NB4 (cell line): ENCODE results near the gene STXBP2.

ENCODE experiments used
- CTCF ChIP-seq: IDR thresholded peaks from one replicate; pipeline ENCODE4 v1.5.1; 2012; ENCODE audit warnings: low read depth, low read length
- MAX ChIP-seq: IDR thresholded peaks from 2 replicates; pipeline ENCODE4 v1.6.1; 2011; ENCODE audit warnings: low read depth, low read length
- MYC ChIP-seq: IDR thresholded peaks from 2 replicates; pipeline ENCODE4 v1.6.1; 2011; ENCODE audit warnings: low read depth, low read length
- POLR2A ChIP-seq: IDR thresholded peaks from 2 replicates; pipeline ENCODE4 v1.6.1; 2011; ENCODE audit warnings: mild to moderate bottlenecking; ENCODE audit not compliant: insufficient read length; ENCODE audit errors: extremely low read depth

GRCh38 chr19:7624810-7625209 is 12.1 kb upstream of the STXBP2 start:
- TF ChIP-seq CTCF (no peak), POLR2A (no peak), MAX (no peak), MYC (no peak)
